ENCODE data around the gene FAM3D. TPM values are rescaled to one million over a fixed set of nuclear protein-coding genes. Genes with fewer than 3 reads are reported as not detected.

FAM3D gene
- total RNA-seq, 4 donors from 2014 or later: not detected

GRCh38 chr3:58637509-58637908 lies 29.1 kb downstream of the FAM3D start:
- intact Hi-C loops (cut with DNase I): no loop called here
- no peaks in the 10 kb centered on the region for H3K9me3 ChIP-seq
- no peak for TF ChIP-seq POLR2A (IDR thresholded peaks at IDR 0.05; ENCODE audit: low read depth)
- no peak for TF ChIP-seq EP300 (IDR thresholded peaks at IDR 0.05)
- no peak for TF ChIP-seq CTCF (IDR thresholded peaks at IDR 0.05)
- no peak for TF ChIP-seq POLR2AphosphoS5 (IDR thresholded peaks at IDR 0.05)
- no peak overlapping the region for H3K27ac ChIP-seq (replicated peaks in 1 of 4)
- 72% methylated on average over 3 of the region's 5 CpGs for WGBS
- H3K36me3 ChIP-seq: no peaks in the 10 kb centered on the region
- peaks cover 0 to 19% (median 2%) of the 10 kb centered on the region in 4 donors for H3K27me3 ChIP-seq
- DNase-seq (ENCODE audit: extremely low spot score): no peak
- peaks cover 0 to 6% (median 6%) of the 10 kb centered on the region in 4 donors for H3K4me1 ChIP-seq
- no peak overlapping the region for H3K4me3 ChIP-seq

GRCh38 chr3:58635371-58636285 lies 30.9 kb downstream of the FAM3D start:
- intact Hi-C loops (cut with DNase I): no loop called here
- DNase-seq (ENCODE audit: extremely low spot score): no peak
- 81% methylated on average over 24 of the region's 24 CpGs for WGBS
- no peaks in the 10 kb centered on the region for H3K9me3 ChIP-seq
- H3K27me3 ChIP-seq: peaks cover 0 to 19% (median 2%) of the 10 kb centered on the region in 4 donors
- no peak overlapping the region for H3K27ac ChIP-seq (replicated peaks in 1 of 4)
- TF ChIP-seq POLR2A (IDR thresholded peaks at IDR 0.05; ENCODE audit: low read depth) (no peak), EP300 (IDR thresholded peaks at IDR 0.05) (no peak), POLR2AphosphoS5 (IDR thresholded peaks at IDR 0.05) (no peak), CTCF (IDR thresholded peaks at IDR 0.05) (no peak)
- H3K4me1 ChIP-seq: peaks cover 0 to 4% (median 3%) of the 10 kb centered on the region in 4 donors
- no peaks in the 10 kb centered on the region for H3K36me3 ChIP-seq
- no peak overlapping the region for H3K4me3 ChIP-seq

- no peak for TF ChIP-seq CTCF (IDR thresholded peaks at IDR 0.05)
- peaks cover 0 to 13% (median 2%) of the 10 kb centered on the region in 4 donors for H3K27me3 ChIP-seq
- no peak overlapping the region for H3K27ac ChIP-seq (replicated peaks in 1 of 4)
- no peak for DNase-seq (ENCODE audit: extremely low spot score)
- H3K36me3 ChIP-seq: no peaks in the 10 kb centered on the region
- H3K4me1 ChIP-seq: peaks cover 17 to 22% (median 20%) of the 10 kb centered on the region in 4 donors
- intact Hi-C loops (cut with DNase I): no loop called here
- H3K9me3 ChIP-seq: no peaks in the 10 kb centered on the region
- 73% methylated on average over 8 of the region's 8 CpGs for WGBS
- no peak overlapping the region for H3K4me3 ChIP-seq
Observed at GRCh38 chr3:58633157-58633865, 33.3 kb downstream of the FAM3D start.

- intact Hi-C loops (cut with DNase I): no loop called here
- H3K36me3 ChIP-seq: no peaks in the 10 kb centered on the region
- WGBS: 86% methylated on average over 4 of the region's 4 CpGs
- H3K9me3 ChIP-seq: no peaks in the 10 kb centered on the region
- H3K27ac ChIP-seq (replicated peaks in 1 of 4): no peak overlapping the region
- no peak for TF ChIP-seq POLR2AphosphoS5 (IDR thresholded peaks at IDR 0.05)
- no peak for TF ChIP-seq EP300 (IDR thresholded peaks at IDR 0.05)
- no peak for TF ChIP-seq CTCF (IDR thresholded peaks at IDR 0.05)
- peaks cover 33 to 38% (median 35%) of the 10 kb centered on the region in 4 donors for H3K4me1 ChIP-seq
- peaks cover 0 to 17% (median 2%) of the 10 kb centered on the region in 4 donors for H3K27me3 ChIP-seq
- no peak overlapping the region for H3K4me3 ChIP-seq
- DNase-seq (ENCODE audit: extremely low spot score): no peak
Observed at GRCh38 chr3:58631742-58632141, 34.8 kb downstream of the FAM3D start.
